Upper lobe of left lung (tissue), 4 donors: ENCODE measurements around the gene SEC23A.

Experiments
- POLR2A ChIP-seq, 4 donors: fragments of 450-650 bp; IDR thresholded peaks; one replicate each; pipeline ENCODE4 v1.5.1; 2016 to 2017; ENCODE audit warnings: antibody characterized with exemption in 4 of 4, mild to moderate bottlenecking in 2 of 4
- POLR2AphosphoS5 ChIP-seq, 2 donors: sonication (generic); formaldehyde crosslinking; IDR thresholded peaks; one replicate each; pipeline ENCODE4 v1.5.1; 2017; ENCODE audit warnings: antibody characterized with exemption in 2 of 2
- TF ChIP-seq, protein P1 (sequence below), 6 experiments: fragments of 450-650 bp in 4 of 6; fragments of 200-600 bp in 2 of 6; sonication (generic) in 2 of 6; IDR thresholded peaks; one replicate each; pipeline ENCODE4 v1.5.1; 2016 to 2019; ENCODE audit warnings: antibody characterized with exemption in 6 of 6

DNA sequence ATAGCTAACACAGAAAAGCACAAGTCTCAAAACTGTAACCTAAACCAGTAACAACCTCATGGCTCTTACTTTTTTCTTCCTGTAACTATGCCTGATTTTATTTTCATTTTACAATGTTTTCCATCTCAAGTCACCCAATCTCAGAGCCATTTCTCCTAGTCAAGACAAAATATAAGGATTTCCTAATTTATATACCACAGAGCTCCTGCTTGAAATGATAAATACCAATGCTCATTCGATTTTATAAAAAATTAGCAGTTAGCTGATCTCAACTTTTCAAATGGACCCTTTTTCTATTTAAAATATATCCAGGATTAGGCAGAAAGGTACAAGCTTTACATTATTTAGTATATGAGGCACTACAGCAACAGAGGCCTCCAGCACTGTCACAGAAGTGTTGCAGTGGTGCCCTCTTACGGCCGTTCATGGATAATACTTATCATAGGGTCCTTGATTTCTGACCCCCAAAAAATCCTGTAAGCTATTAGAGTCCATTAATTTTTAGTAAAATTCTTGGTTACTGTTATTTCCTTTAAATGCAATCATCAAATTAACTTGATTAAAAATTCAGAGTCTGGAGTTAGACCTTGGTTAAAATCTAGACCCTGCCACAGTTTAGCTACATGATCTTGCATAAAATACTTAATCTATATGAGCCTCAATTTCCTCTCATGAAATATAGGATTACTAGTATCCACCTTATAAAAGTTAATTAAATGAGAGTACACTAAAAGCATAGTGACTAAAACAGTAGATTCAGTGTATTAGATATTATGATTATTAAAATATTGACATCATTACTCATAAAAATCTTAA, 68.3 kb downstream of the SEC23A start:
- TF ChIP-seq POLR2A (IDR thresholded peaks at IDR 0.05), result no peak
- TF ChIP-seq, protein P1, sequence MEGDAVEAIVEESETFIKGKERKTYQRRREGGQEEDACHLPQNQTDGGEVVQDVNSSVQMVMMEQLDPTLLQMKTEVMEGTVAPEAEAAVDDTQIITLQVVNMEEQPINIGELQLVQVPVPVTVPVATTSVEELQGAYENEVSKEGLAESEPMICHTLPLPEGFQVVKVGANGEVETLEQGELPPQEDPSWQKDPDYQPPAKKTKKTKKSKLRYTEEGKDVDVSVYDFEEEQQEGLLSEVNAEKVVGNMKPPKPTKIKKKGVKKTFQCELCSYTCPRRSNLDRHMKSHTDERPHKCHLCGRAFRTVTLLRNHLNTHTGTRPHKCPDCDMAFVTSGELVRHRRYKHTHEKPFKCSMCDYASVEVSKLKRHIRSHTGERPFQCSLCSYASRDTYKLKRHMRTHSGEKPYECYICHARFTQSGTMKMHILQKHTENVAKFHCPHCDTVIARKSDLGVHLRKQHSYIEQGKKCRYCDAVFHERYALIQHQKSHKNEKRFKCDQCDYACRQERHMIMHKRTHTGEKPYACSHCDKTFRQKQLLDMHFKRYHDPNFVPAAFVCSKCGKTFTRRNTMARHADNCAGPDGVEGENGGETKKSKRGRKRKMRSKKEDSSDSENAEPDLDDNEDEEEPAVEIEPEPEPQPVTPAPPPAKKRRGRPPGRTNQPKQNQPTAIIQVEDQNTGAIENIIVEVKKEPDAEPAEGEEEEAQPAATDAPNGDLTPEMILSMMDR (IDR thresholded peaks at IDR 0.05), result peak in 1 of 6 experiments; percentile 12
- TF ChIP-seq POLR2AphosphoS5 (IDR thresholded peaks at IDR 0.05), result no peak
